Endothelial cell of umbilical vein (primary cell): ENCODE data around the gene EVC2. TPM values are rescaled to one million over a fixed set of nuclear protein-coding genes. Genes with fewer than 3 reads are reported as not detected.

Experiments used
- BruUV-seq: library from RNA; stranded (reverse); fragments of 400-500 nt; replicated peaks from 2 replicates; lab custom pipeline; 2021; lab: Mats Ljungman, UMichigan
- CTCF ChIA-PET: fragments of 300-600, 350-600 bp; sonication (Branson Sonifier 250); formaldehyde crosslinking; loops from one replicate; lab custom pipeline; 2021; ENCODE audit warnings: antibody characterized with exemption, inconsistent platforms; lab: Charles Lee
- POLR2A ChIA-PET: fragments of 300-600, 350-600 bp; sonication (Branson Sonifier 250); formaldehyde crosslinking; loops from one replicate; lab custom pipeline; 2021; ENCODE audit warnings: antibody characterized with exemption, inconsistent platforms; lab: Charles Lee
- DNase-seq: peaks from one replicate; pipeline ENCODE4 v3.0.0-alpha.2; 2011; ENCODE audit warnings: low read depth, low spot score
- FAIRE-seq: peaks from 2 replicates; lab custom pipeline; 2011; peaks lifted over from hg19 to GRCh38; lab: Jason Lieb, UNC
- H2AFZ ChIP-seq: 2 replicates; pipeline ENCODE4 v1.6.0; 2012; ENCODE audit warnings: low read depth, low read length, control low read depth, inconsistent platforms
- H3K27ac ChIP-seq: 2 replicates; pipeline ENCODE4 v1.5.1; 2011; ENCODE audit warnings: low read depth, mild to moderate bottlenecking, control low read depth, low read length, moderate library complexity; ENCODE audit not compliant: insufficient read depth
- H3K27me3 ChIP-seq, 2 experiments: 2 replicates each; pipeline versions ENCODE4 v1.6.0 to v1.6.1; 2011; ENCODE audit warnings: low read length in 2 of 2, mixed read lengths in 1 of 2; ENCODE audit not compliant: control insufficient read depth in 2 of 2, insufficient read depth in 2 of 2
- H3K36me3 ChIP-seq, 2 experiments: 2 replicates in 1 of 2; 3 replicates in 1 of 2; pipeline ENCODE4 v1.5.1; 2011; ENCODE audit warnings: low read length in 2 of 2, mild to moderate bottlenecking in 1 of 2, moderate library complexity in 1 of 2; ENCODE audit not compliant: control insufficient read depth in 2 of 2, insufficient read depth in 2 of 2; ENCODE audit errors: extremely low read depth in 1 of 2
- H3K4me1 ChIP-seq: 3 replicates; pipeline ENCODE4 v1.5.1; 2011; ENCODE audit warnings: mild to moderate bottlenecking, low read length; ENCODE audit not compliant: control insufficient read depth, insufficient read depth; ENCODE audit errors: extremely low read depth
- H3K4me2 ChIP-seq: 2 replicates; pipeline ENCODE4 v1.6.1; 2011; ENCODE audit warnings: low read length, control low read depth, mixed read lengths; ENCODE audit not compliant: insufficient read depth
- H3K4me3 ChIP-seq, 3 experiments: fragments of 200-600 bp in 1 of 3; sonication (generic), shearing (Covaris generic) in 1 of 3; replicated peaks in 1 of 3; 2 replicates each; pipeline ENCODE4 v1.5.1; 2011 to 2016; ENCODE audit warnings: control low read depth in 3 of 3, low read length in 3 of 3, mild to moderate bottlenecking in 2 of 3, inconsistent platforms in 1 of 3, low read depth in 1 of 3, moderate library complexity in 1 of 3; ENCODE audit not compliant: insufficient read depth in 1 of 3
- H3K79me2 ChIP-seq: 2 replicates; pipeline ENCODE4 v1.6.0; 2012; ENCODE audit warnings: low read length, inconsistent platforms; ENCODE audit not compliant: control insufficient read depth, insufficient read depth
- H3K9ac ChIP-seq: replicated peaks from 2 replicates; pipeline ENCODE3; 2011; ENCODE audit warnings: low read length, control low read depth; ENCODE audit not compliant: insufficient read depth; ENCODE audit errors: extremely low read depth
- H3K9me1 ChIP-seq: replicated peaks from 3 replicates; pipeline ENCODE4 v1.6.0; 2011; ENCODE audit warnings: mild to moderate bottlenecking, low read length; ENCODE audit not compliant: control insufficient read depth, insufficient read depth; ENCODE audit errors: extremely low read depth
- H3K9me3 ChIP-seq: replicated peaks from 2 replicates; pipeline ENCODE4 v1.5.1; 2012; ENCODE audit warnings: low read length, inconsistent platforms; ENCODE audit not compliant: control insufficient read depth, insufficient read depth
- H4K20me1 ChIP-seq: replicated peaks from 2 replicates; pipeline ENCODE3; 2011; ENCODE audit warnings: mild to moderate bottlenecking, low read length; ENCODE audit not compliant: control insufficient read depth, insufficient read depth; ENCODE audit errors: extremely low read depth
- CTCF ChIP-seq, 2 donors: IDR thresholded peaks; 1 replicate in 1 of 2; 2 replicates in 1 of 2; pipeline ENCODE4 v1.5.1; 2011; ENCODE audit warnings: low read length in 2 of 2, mild to moderate bottlenecking in 2 of 2, moderate library complexity in 2 of 2, control low read depth in 1 of 2, inconsistent platforms in 1 of 2, low read depth in 1 of 2; ENCODE audit not compliant: insufficient read depth in 1 of 2; ENCODE audit errors: extremely low read depth in 1 of 2
- EZH2 ChIP-seq: IDR thresholded peaks from 2 replicates; pipeline ENCODE4 v1.6.1; 2012; ENCODE audit warnings: borderline replicate concordance, low read depth, mild to moderate bottlenecking, moderate library complexity, low read length, inconsistent platforms; ENCODE audit not compliant: severe bottlenecking
- FOS ChIP-seq: IDR thresholded peaks from 2 replicates; pipeline ENCODE4 v1.6.1; 2011; ENCODE audit warnings: mild to moderate bottlenecking, low read length, moderate library complexity, borderline replicate concordance; ENCODE audit not compliant: insufficient read depth
- GATA2 ChIP-seq: IDR thresholded peaks from 2 replicates; pipeline ENCODE4 v1.7.0; 2011; ENCODE audit warnings: low read depth, mild to moderate bottlenecking, moderate library complexity, mixed read lengths, low read length; ENCODE audit not compliant: insufficient read length, insufficient read depth
- JUN ChIP-seq: IDR thresholded peaks from 2 replicates; pipeline ENCODE4 v1.6.1; 2011; ENCODE audit warnings: borderline replicate concordance, low read depth; ENCODE audit not compliant: insufficient read length, insufficient read depth
- MYC ChIP-seq: IDR thresholded peaks from one replicate; pipeline ENCODE4 v1.6.1; 2011; ENCODE audit warnings: mild to moderate bottlenecking, low read depth, low read length
- POLR2A ChIP-seq: IDR thresholded peaks from 2 replicates; pipeline ENCODE4 v1.6.1; 2012; ENCODE audit warnings: low read depth, mild to moderate bottlenecking, control low read depth, low read length
- POLR2AphosphoS5 ChIP-seq: IDR thresholded peaks from 2 replicates; pipeline ENCODE4 v1.6.1; 2012; ENCODE audit warnings: low read depth, mild to moderate bottlenecking, control low read depth, low read length, moderate library complexity; ENCODE audit not compliant: insufficient read depth
- dilution Hi-C: fragments of 300-500 bp; cut with MboI; formaldehyde crosslinking; loops from one replicate; pipeline ENCODE4 v1.15.0; 2019; ENCODE audit warnings: low sequenced_read_pairs; ENCODE audit not compliant: extremely low pct_ligation_motif_present
- intact Hi-C: fragments of 100-400 bp; cut with micrococcal nuclease; formaldehyde crosslinking; loops from one replicate; pipeline ENCODE4 v1.10.0; 2022
- polyA plus RNA-seq, 4 experiments: library from polyadenylated mRNA; depleted of rRNA in 3 of 4; stranded (reverse) in 3 of 4; unstranded in 1 of 4; fragments of >200 nt; gene quantifications; 2 replicates each; pipeline versions ENCODE4 v1.2.1 to v1.2.3, GENCODE V29; 2011 to 2012; ENCODE audit warnings: missing spikeins in 1 of 4
- total RNA-seq: library from RNA; stranded (reverse); gene quantifications from 2 replicates; pipeline ENCODE4 v1.2.3, GENCODE V29; 2021
- TF ChIP-seq, protein P1 (sequence below): IDR thresholded peaks from 2 replicates; pipeline ENCODE4 v1.6.1; 2011; ENCODE audit not compliant: insufficient read depth, insufficient read length

The EVC2 gene
- total and polyA plus RNA-seq, 2 donors (not counting 3 experiments of a cell fraction or from before 2014, with no cell fraction given): 1.7 to 8.8 TPM

DNA sequence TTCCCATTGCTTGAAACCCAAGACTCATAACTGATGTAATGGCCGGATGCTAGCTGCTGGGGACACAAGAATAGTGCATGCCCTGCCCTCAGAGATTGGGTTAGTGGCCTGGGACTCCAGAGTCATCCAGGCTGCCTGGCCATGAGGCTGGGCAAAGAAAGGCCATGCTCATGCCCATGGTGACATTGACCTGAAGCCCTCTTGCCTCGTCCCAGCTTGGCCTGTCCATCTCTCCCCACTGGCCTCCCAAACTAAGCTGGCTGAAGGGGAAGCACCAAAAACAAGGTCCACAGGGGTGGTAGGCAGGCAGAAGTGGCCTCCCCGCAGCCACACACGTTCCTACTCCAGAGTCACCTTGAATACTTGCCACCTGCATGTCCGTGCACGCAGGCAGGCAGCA, 141.8 kb downstream of the EVC2 start:
- H3K4me1 ChIP-seq: no peaks in the 10 kb centered on the region
- no peak overlapping the region for H3K9ac ChIP-seq
- no peaks in the 10 kb centered on the region for H3K9me1 ChIP-seq
- no peaks in the 10 kb centered on the region for H3K9me3 ChIP-seq
- ChIA-PET CTCF (no interaction called here), POLR2A (no interaction called here)
- no TSS peak for BruUV-seq
- H3K4me2 ChIP-seq: no peak overlapping the region
- DNase-seq (no peak), FAIRE-seq (no peak)
- no peak overlapping the region for H2AFZ ChIP-seq
- H4K20me1 ChIP-seq: no peaks in the 10 kb centered on the region
- intact Hi-C loops (no loop called here), dilution Hi-C loops (no loop called here)
- H3K36me3 ChIP-seq: peaks cover 0 to 2% of the 10 kb centered on the region in 2 experiments
- H3K4me3 ChIP-seq: no peak overlapping the region
- TF ChIP-seq, protein P1, sequence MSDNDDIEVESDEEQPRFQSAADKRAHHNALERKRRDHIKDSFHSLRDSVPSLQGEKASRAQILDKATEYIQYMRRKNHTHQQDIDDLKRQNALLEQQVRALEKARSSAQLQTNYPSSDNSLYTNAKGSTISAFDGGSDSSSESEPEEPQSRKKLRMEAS: no peak
- TF ChIP-seq POLR2AphosphoS5 (no peak), CTCF (IDR thresholded peaks at IDR 0.05; ENCODE audit: extremely low read depth in 1 of 2, insufficient read depth in 1 of 2, low read depth in 1 of 2, low read length in 2 of 2) (no peak), POLR2A (no peak), EZH2 (no peak), GATA2 (no peak), FOS (no peak), JUN (no peak), MYC (no peak)
- no peak overlapping the region for H3K27ac ChIP-seq
- no peaks in the 10 kb centered on the region for H3K79me2 ChIP-seq
- no peaks in the 10 kb centered on the region for H3K27me3 ChIP-seq
